GM12878 (cell line): ENCODE data around the gene TECTA. TPM values are rescaled to one million over a fixed set of nuclear protein-coding genes. Genes with fewer than 3 reads are reported as not detected.

Source experiments
- ATAC-seq: fragments of 200-7000 bp; cut with Tn5 transposase; 3 replicates; pipeline ENCODE4 v1.9.1; 2020; ENCODE audit warnings: mild to moderate bottlenecking, moderate library complexity
- BruUV-seq: library from RNA; stranded (reverse); fragments of 400-500 nt; replicated peaks from 2 replicates; lab custom pipeline; 2021; lab: Mats Ljungman, UMichigan
- CTCF ChIA-PET: fragments of 300-600 bp; sonication (Branson Sonifier 250); formaldehyde crosslinking; extraction: SDS; loops from one replicate; lab custom pipeline; 2021; ENCODE audit warnings: inconsistent platforms; lab: Yijun Ruan, JAX
- POLR2A ChIA-PET: fragments of 350-600 bp; formaldehyde crosslinking; extraction: SDS; loops from one replicate; lab custom pipeline; 2021; ENCODE audit warnings: inconsistent platforms; lab: Charles Lee
- RAD21 ChIA-PET: fragments of 300-600 bp; sonication (Branson Sonifier 250); formaldehyde crosslinking; loops from one replicate; lab custom pipeline; 2023; ENCODE audit warnings: antibody characterized with exemption; ENCODE audit not compliant: unreplicated experiment; lab: Charles Lee
- SMC1A ChIA-PET: fragments of 300-600 bp; sonication (Branson Sonifier 250); formaldehyde crosslinking; loops from one replicate; lab custom pipeline; 2023; ENCODE audit not compliant: unreplicated experiment, uncharacterized antibody; lab: Charles Lee
- DNase-seq: peaks from one replicate; pipeline ENCODE4 v3.0.0-alpha.2; 2011; ENCODE audit warnings: low read depth, low spot score
- FAIRE-seq: peaks from 3 replicates; lab custom pipeline; 2011; peaks lifted over from hg19 to GRCh38; lab: Jason Lieb, UNC
- H2AFZ ChIP-seq: 2 replicates; pipeline ENCODE4 v1.6.0; 2011; ENCODE audit warnings: low read depth, low read length, control low read depth; ENCODE audit not compliant: control insufficient read depth
- H3K27ac ChIP-seq: 2 replicates; pipeline ENCODE4 v1.5.1; 2011; ENCODE audit warnings: control low read depth; ENCODE audit not compliant: control insufficient read depth, insufficient read depth
- H3K27me3 ChIP-seq, 2 experiments: replicated peaks in 1 of 2; 2 replicates each; pipeline versions ENCODE4 v1.6.0 to v1.6.1; 2011; ENCODE audit warnings: low read length in 1 of 2; ENCODE audit not compliant: control insufficient read depth in 2 of 2, insufficient read depth in 2 of 2
- H3K36me3 ChIP-seq, 2 experiments: 2 replicates each; pipeline ENCODE4 v1.5.1; 2011; ENCODE audit warnings: low read length in 1 of 2; ENCODE audit not compliant: control insufficient read depth in 2 of 2, insufficient read depth in 2 of 2
- H3K4me1 ChIP-seq: 2 replicates; pipeline ENCODE4 v1.6.1; 2011; ENCODE audit warnings: mild to moderate bottlenecking, low read length, moderate library complexity, mixed read lengths; ENCODE audit not compliant: control insufficient read depth, insufficient read depth
- H3K4me2 ChIP-seq: 2 replicates; pipeline ENCODE4 v1.6.0; 2011; ENCODE audit warnings: control low read depth; ENCODE audit not compliant: control insufficient read depth, insufficient read depth
- H3K4me3 ChIP-seq: fragments of 200-600 bp; sonication (generic); 2 replicates; pipeline ENCODE4 v1.5.1; 2016
- H3K79me2 ChIP-seq: 2 replicates; pipeline ENCODE4 v1.6.0; 2011; ENCODE audit warnings: low read length; ENCODE audit not compliant: control insufficient read depth, insufficient read depth
- H3K9ac ChIP-seq: 2 replicates; pipeline ENCODE4 v1.8.0; 2011; ENCODE audit warnings: low read length, control low read depth, mixed read lengths; ENCODE audit not compliant: control insufficient read depth, insufficient read depth
- H3K9me3 ChIP-seq: replicated peaks from 3 replicates; pipeline ENCODE4 v1.5.1; 2011; ENCODE audit warnings: mild to moderate bottlenecking, low read length; ENCODE audit not compliant: control insufficient read depth, insufficient read depth
- H4K20me1 ChIP-seq: 2 replicates; pipeline ENCODE4 v1.6.0; 2011; ENCODE audit not compliant: control insufficient read depth, insufficient read depth
- BMI1 ChIP-seq: fragments of 450-650 bp; IDR thresholded peaks from 2 replicates; pipeline ENCODE4 v1.6.1; 2016; ENCODE audit warnings: mild to moderate bottlenecking, moderate library complexity, borderline replicate concordance
- CBX5 ChIP-seq: sonication (generic); IDR thresholded peaks from 2 replicates; pipeline ENCODE4 v1.6.1; 2016; ENCODE audit warnings: low read depth, moderate library complexity, mild to moderate bottlenecking, inconsistent platforms
- DPF2 ChIP-seq: fragments of 450-650 bp; IDR thresholded peaks from 2 replicates; pipeline ENCODE4 v1.6.1; 2017; ENCODE audit warnings: mild to moderate bottlenecking
- HDAC6 ChIP-seq: fragments of 200-600 bp; sonication (generic); IDR thresholded peaks from one replicate; pipeline ENCODE4 v1.8.0; 2017; ENCODE audit warnings: antibody characterized with exemption; ENCODE audit not compliant: unreplicated experiment
- LARP7 ChIP-seq: fragments of 450-650 bp; IDR thresholded peaks from 2 replicates; pipeline ENCODE4 v1.6.1; 2017; ENCODE audit warnings: mild to moderate bottlenecking
- MTA3 ChIP-seq: IDR thresholded peaks from 2 replicates; pipeline ENCODE4 v1.6.1; 2012; ENCODE audit warnings: low read length, inconsistent platforms, borderline replicate concordance
- RFX5 ChIP-seq: IDR thresholded peaks from 2 replicates; pipeline ENCODE4 v1.6.1; 2011; ENCODE audit warnings: low read depth, low read length, improper control_type of control experiment
- SIX5 ChIP-seq: IDR thresholded peaks from 2 replicates; pipeline ENCODE4 v1.6.1; 2011; ENCODE audit warnings: mild to moderate bottlenecking, low read depth, low read length, moderate library complexity; ENCODE audit not compliant: severe bottlenecking
- SMAD5 ChIP-seq: IDR thresholded peaks from 2 replicates; pipeline ENCODE4 v1.6.1; 2016; ENCODE audit warnings: antibody characterized with exemption, low read depth
- SRF ChIP-seq, 2 experiments: IDR thresholded peaks; 2 replicates each; pipeline ENCODE4 v1.6.1; 2011; ENCODE audit warnings: low read depth in 2 of 2, low read length in 2 of 2, mild to moderate bottlenecking in 1 of 2, moderate library complexity in 1 of 2
- YBX1 ChIP-seq: fragments of 450-650 bp; IDR thresholded peaks from 2 replicates; pipeline ENCODE4 v1.6.1; 2016; ENCODE audit warnings: antibody characterized with exemption
- ZNF217 ChIP-seq: fragments of 450-650 bp; IDR thresholded peaks from 2 replicates; pipeline ENCODE4 v1.6.1; 2017; ENCODE audit warnings: antibody characterized with exemption, mild to moderate bottlenecking
- WGBS: methylation state at CpG from one replicate; pipeline ENCODE4 v1.1.6; 2016; ENCODE audit warnings: low lambda C conversion rate; ENCODE audit not compliant: insufficient replicate concordance, insufficient coverage; ENCODE audit errors: missing lambda C conversion rate; 5-methylcytosine and 5-hydroxymethylcytosine counted together
- in situ Hi-C: fragments of 300-500 bp; cut with MboI; formaldehyde crosslinking; loops from 9 replicates; pipeline ENCODE4 v1.14.3; 2018; ENCODE audit warnings: mixed read lengths
- intact Hi-C: fragments of 100-400 bp; cut with micrococcal nuclease; formaldehyde crosslinking; loops from one replicate; pipeline ENCODE4 v1.14.2; 2022; ENCODE audit not compliant: unreplicated experiment
- polyA plus RNA-seq, 11 experiments: library from polyadenylated mRNA; depleted of rRNA in 4 of 11; unstranded in 6 of 11; stranded (reverse) in 5 of 11; fragments of >200 nt; fragmentation: Nextera tagmentation in 4 of 11; fragmentation: Illumina TruSeq in 1 of 11; extraction: Ambion mirVana in 4 of 11; extraction: Trizol in 1 of 11; gene quantifications; 1 replicate in 1 of 11; 2 replicates in 10 of 11; pipeline versions ENCODE4 v1.2.1 to v1.2.3, GENCODE V29; 2011 to 2016; ENCODE audit warnings: inconsistent platforms in 2 of 11, missing spikeins in 2 of 11, low read depth in 1 of 11
- total RNA-seq, 4 experiments: library from RNA; depleted of rRNA in 3 of 4; stranded (reverse); fragments of >200 nt in 3 of 4; fragmentation: Illumina TruSeq in 1 of 4; extraction: Trizol in 1 of 4; gene quantifications; 2 replicates each; pipeline versions ENCODE4 v1.2.1 to v1.2.3, GENCODE V29; 2013 to 2021
- TF ChIP-seq, protein P1 (sequence below): IDR thresholded peaks from 2 replicates; pipeline ENCODE4 v1.6.1; 2011; ENCODE audit warnings: low read depth, mild to moderate bottlenecking, low read length, moderate library complexity, borderline replicate concordance; ENCODE audit errors: extremely low read depth
- TF ChIP-seq, protein P2 (sequence below), 3 experiments: IDR thresholded peaks in 2 of 3; conservative IDR thresholded peaks in 1 of 3; 2 replicates each; pipeline ENCODE4 v1.5.1; 2011; ENCODE audit warnings: low read depth in 3 of 3, low read length in 3 of 3, mild to moderate bottlenecking in 3 of 3, control low read depth in 2 of 3, moderate library complexity in 2 of 3, inconsistent platforms in 1 of 3, mixed read lengths in 1 of 3; ENCODE audit not compliant: control insufficient read depth in 2 of 3, insufficient read depth in 1 of 3; ENCODE audit errors: extremely low read depth in 1 of 3
- TF ChIP-seq, protein P3 (sequence below): fragments of 450-650 bp; IDR thresholded peaks from 2 replicates; pipeline ENCODE4 v1.6.1; 2016; ENCODE audit warnings: mild to moderate bottlenecking, moderate library complexity, borderline replicate concordance
- TF ChIP-seq, protein P4 (sequence below): fragments of 450-650 bp; formaldehyde crosslinking; IDR thresholded peaks from 2 replicates; pipeline ENCODE4 v1.5.0; 2022; ENCODE audit warnings: mild to moderate bottlenecking, missing genetic modification characterization

TECTA gene
- total and polyA plus RNA-seq, 10 of the 15 experiments (the other 5 are each of a cell fraction or from before 2014, with no cell fraction given), result under 0.01 to 0.14 (median 0.05) TPM; not detected in 1

DNA sequence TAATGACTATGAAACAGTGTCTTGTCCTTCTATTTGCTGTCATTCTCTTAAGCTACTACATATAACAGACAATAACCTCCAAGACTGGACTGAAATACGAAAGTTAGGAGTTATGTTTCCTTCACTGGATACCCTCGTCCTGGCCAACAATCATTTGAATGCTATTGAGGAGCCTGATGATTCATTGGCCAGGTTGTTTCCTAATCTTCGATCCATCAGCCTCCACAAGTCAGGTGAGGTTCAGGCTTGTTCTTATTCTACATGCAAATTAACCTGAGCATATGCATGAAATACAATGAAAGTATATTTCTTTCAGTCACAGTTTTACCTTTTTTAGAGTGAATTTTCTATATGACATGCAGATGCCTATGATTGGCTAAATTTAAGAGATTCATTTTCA, 46.0 kb upstream of the TECTA start:
- BruUV-seq, result no TSS peak
- no peak for FAIRE-seq
- Histone ChIP-seq H3K27me3 (no peaks in the 10 kb centered on the region), H2AFZ (no peak overlapping the region), H3K27ac (no peak overlapping the region), H3K4me3 (no peak overlapping the region), H4K20me1 (no peaks in the 10 kb centered on the region), H3K79me2 (no peaks in the 10 kb centered on the region), H3K36me3 (peaks cover 0 to 9% of the 10 kb centered on the region in 2 experiments; a peak in 2 of 4 replicates), H3K9me3 (no peaks in the 10 kb centered on the region), H3K4me1 (peaks cover 17% of the 10 kb centered on the region), H3K9ac (no peak overlapping the region), H3K4me2 (no peak overlapping the region)
- in situ Hi-C loops, result no loop called here
- ChIA-PET POLR2A (no interaction called here), CTCF (interaction anchor here (1.3 to 1.4 kb wide), 2 partner anchors 20 to 57 kb away, joined by 3 to 4 read pairs; no protein-coding TSS in a partner anchor), SMC1A (no interaction called here), RAD21 (interaction anchor here (0.9 to 1.4 kb wide), 2 partner anchors 12 to 30 kb away, joined by 3 to 5 read pairs; no protein-coding TSS in a partner anchor)
- intact Hi-C loops, result no loop called here
- 78% methylated on average over 3 of the region's 3 CpGs for WGBS
- DNase-seq, result no peak
- no peak for ATAC-seq
- TF ChIP-seq LARP7, result no peak
- TF ChIP-seq, protein P1, sequence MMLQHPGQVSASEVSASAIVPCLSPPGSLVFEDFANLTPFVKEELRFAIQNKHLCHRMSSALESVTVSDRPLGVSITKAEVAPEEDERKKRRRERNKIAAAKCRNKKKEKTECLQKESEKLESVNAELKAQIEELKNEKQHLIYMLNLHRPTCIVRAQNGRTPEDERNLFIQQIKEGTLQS, result no peak
- TF ChIP-seq SMAD5, result no peak
- TF ChIP-seq CBX5, result no peak
- TF ChIP-seq HDAC6, result no peak
- TF ChIP-seq, protein P2, sequence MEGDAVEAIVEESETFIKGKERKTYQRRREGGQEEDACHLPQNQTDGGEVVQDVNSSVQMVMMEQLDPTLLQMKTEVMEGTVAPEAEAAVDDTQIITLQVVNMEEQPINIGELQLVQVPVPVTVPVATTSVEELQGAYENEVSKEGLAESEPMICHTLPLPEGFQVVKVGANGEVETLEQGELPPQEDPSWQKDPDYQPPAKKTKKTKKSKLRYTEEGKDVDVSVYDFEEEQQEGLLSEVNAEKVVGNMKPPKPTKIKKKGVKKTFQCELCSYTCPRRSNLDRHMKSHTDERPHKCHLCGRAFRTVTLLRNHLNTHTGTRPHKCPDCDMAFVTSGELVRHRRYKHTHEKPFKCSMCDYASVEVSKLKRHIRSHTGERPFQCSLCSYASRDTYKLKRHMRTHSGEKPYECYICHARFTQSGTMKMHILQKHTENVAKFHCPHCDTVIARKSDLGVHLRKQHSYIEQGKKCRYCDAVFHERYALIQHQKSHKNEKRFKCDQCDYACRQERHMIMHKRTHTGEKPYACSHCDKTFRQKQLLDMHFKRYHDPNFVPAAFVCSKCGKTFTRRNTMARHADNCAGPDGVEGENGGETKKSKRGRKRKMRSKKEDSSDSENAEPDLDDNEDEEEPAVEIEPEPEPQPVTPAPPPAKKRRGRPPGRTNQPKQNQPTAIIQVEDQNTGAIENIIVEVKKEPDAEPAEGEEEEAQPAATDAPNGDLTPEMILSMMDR (IDR thresholded peaks at IDR 0.05 in 2 of 3, conservative IDR thresholded peaks at IDR 0.05 in 1 of 3; ENCODE audit: control insufficient read depth in 2 of 3, extremely low read depth in 1 of 3, insufficient read depth in 1 of 3, low read depth in 3 of 3, low read length in 3 of 3), result no peak
- TF ChIP-seq RFX5, result no peak
- no peak for TF ChIP-seq DPF2
- TF ChIP-seq ZNF217, result no peak
- TF ChIP-seq SRF (IDR thresholded peaks at IDR 0.05; ENCODE audit: low read depth in 2 of 2, low read length in 2 of 2), result no peak
- TF ChIP-seq BMI1, result no peak
- TF ChIP-seq, protein P3, sequence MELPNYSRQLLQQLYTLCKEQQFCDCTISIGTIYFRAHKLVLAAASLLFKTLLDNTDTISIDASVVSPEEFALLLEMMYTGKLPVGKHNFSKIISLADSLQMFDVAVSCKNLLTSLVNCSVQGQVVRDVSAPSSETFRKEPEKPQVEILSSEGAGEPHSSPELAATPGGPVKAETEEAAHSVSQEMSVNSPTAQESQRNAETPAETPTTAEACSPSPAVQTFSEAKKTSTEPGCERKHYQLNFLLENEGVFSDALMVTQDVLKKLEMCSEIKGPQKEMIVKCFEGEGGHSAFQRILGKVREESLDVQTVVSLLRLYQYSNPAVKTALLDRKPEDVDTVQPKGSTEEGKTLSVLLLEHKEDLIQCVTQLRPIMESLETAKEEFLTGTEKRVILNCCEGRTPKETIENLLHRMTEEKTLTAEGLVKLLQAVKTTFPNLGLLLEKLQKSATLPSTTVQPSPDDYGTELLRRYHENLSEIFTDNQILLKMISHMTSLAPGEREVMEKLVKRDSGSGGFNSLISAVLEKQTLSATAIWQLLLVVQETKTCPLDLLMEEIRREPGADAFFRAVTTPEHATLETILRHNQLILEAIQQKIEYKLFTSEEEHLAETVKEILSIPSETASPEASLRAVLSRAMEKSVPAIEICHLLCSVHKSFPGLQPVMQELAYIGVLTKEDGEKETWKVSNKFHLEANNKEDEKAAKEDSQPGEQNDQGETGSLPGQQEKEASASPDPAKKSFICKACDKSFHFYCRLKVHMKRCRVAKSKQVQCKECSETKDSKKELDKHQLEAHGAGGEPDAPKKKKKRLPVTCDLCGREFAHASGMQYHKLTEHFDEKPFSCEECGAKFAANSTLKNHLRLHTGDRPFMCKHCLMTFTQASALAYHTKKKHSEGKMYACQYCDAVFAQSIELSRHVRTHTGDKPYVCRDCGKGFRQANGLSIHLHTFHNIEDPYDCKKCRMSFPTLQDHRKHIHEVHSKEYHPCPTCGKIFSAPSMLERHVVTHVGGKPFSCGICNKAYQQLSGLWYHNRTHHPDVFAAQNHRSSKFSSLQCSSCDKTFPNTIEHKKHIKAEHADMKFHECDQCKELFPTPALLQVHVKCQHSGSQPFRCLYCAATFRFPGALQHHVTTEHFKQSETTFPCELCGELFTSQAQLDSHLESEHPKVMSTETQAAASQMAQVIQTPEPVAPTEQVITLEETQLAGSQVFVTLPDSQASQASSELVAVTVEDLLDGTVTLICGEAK, result no peak
- TF ChIP-seq, protein P4, sequence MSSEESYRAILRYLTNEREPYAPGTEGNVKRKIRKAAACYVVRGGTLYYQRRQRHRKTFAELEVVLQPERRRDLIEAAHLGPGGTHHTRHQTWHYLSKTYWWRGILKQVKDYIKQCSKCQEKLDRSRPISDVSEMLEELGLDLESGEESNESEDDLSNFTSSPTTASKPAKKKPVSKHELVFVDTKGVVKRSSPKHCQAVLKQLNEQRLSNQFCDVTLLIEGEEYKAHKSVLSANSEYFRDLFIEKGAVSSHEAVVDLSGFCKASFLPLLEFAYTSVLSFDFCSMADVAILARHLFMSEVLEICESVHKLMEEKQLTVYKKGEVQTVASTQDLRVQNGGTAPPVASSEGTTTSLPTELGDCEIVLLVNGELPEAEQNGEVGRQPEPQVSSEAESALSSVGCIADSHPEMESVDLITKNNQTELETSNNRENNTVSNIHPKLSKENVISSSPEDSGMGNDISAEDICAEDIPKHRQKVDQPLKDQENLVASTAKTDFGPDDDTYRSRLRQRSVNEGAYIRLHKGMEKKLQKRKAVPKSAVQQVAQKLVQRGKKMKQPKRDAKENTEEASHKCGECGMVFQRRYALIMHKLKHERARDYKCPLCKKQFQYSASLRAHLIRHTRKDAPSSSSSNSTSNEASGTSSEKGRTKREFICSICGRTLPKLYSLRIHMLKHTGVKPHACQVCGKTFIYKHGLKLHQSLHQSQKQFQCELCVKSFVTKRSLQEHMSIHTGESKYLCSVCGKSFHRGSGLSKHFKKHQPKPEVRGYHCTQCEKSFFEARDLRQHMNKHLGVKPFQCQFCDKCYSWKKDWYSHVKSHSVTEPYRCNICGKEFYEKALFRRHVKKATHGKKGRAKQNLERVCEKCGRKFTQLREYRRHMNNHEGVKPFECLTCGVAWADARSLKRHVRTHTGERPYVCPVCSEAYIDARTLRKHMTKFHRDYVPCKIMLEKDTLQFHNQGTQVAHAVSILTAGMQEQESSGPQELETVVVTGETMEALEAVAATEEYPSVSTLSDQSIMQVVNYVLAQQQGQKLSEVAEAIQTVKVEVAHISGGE, result no peak
- no peak for TF ChIP-seq MTA3
- TF ChIP-seq SIX5, result no peak
- no peak for TF ChIP-seq YBX1
